ENCODE data around the gene EMX1. TPM values are rescaled to one million over a fixed set of nuclear protein-coding genes. Genes with fewer than 3 reads are reported as not detected.

The EMX1 gene
- total and polyA plus RNA-seq, 2 donors (not counting 1 experiment from before 2014, with no cell fraction given) = not detected

- Histone ChIP-seq H3K4me3 (replicated peaks in 1 of 4; ENCODE audit: control extremely low read depth in 1 of 4, insufficient read depth in 1 of 4, low read depth in 3 of 4, low read length in 4 of 4) (no peak overlapping the region), H3K4me2 (ENCODE audit: extremely low read depth, insufficient read depth, low read length) (no peak overlapping the region), H3K9me3 (ENCODE audit: control insufficient read depth, insufficient read depth, low read depth, low read length) (no peaks in the 10 kb centered on the region), H4K20me1 (ENCODE audit: control insufficient read depth, extremely low read depth, insufficient read depth, low read length) (no peaks in the 10 kb centered on the region), H3K79me2 (ENCODE audit: control insufficient read depth, insufficient read depth, low read length) (no peaks in the 10 kb centered on the region), H3K36me3 (ENCODE audit: control insufficient read depth, insufficient read depth, low read length) (no peaks in the 10 kb centered on the region), H3K9ac (ENCODE audit: insufficient read depth, low read length) (no peak overlapping the region), H3K4me1 (ENCODE audit: control insufficient read depth, extremely low read depth, insufficient read depth, low read length) (peaks cover 3% of the 10 kb centered on the region), H3K27ac (ENCODE audit: insufficient read depth, low read length) (no peak overlapping the region), H2AFZ (ENCODE audit: low read length) (no peak overlapping the region), H3K27me3 (ENCODE audit: control insufficient read depth, insufficient read depth, low read length) (no peaks in the 10 kb centered on the region)
- no peak for TF ChIP-seq EZH2 (IDR thresholded peaks at IDR 0.05; ENCODE audit: low read length, missing control alignments)
- TF ChIP-seq CTCF (conservative IDR thresholded peaks at IDR 0.05 in 1 of 2, IDR thresholded peaks at IDR 0.05 in 1 of 2; ENCODE audit: low read depth in 1 of 2, low read length in 2 of 2) = no peak
- DNase-seq (ENCODE audit: low read depth in 2 of 2) = no peak
Observed at GRCh38 chr2:72944804-72945449, 27.6 kb downstream of the EMX1 start.

GRCh38 chr2:72945450-72946019 lies 28.2 kb downstream of the EMX1 start:
- no peak overlapping the region for H3K9ac ChIP-seq (ENCODE audit: insufficient read depth, low read length)
- H2AFZ ChIP-seq (ENCODE audit: low read length) = no peak overlapping the region
- H3K27ac ChIP-seq (ENCODE audit: insufficient read depth, low read length) = no peak overlapping the region
- TF ChIP-seq EZH2 (IDR thresholded peaks at IDR 0.05; ENCODE audit: low read length, missing control alignments) (no peak), CTCF (conservative IDR thresholded peaks at IDR 0.05 in 1 of 2, IDR thresholded peaks at IDR 0.05 in 1 of 2; ENCODE audit: low read depth in 1 of 2, low read length in 2 of 2) (no peak)
- no peak for DNase-seq (ENCODE audit: low read depth in 2 of 2)
- H3K36me3 ChIP-seq (ENCODE audit: control insufficient read depth, insufficient read depth, low read length) = no peaks in the 10 kb centered on the region
- no peaks in the 10 kb centered on the region for H4K20me1 ChIP-seq (ENCODE audit: control insufficient read depth, extremely low read depth, insufficient read depth, low read length)
- no peaks in the 10 kb centered on the region for H3K27me3 ChIP-seq (ENCODE audit: control insufficient read depth, insufficient read depth, low read length)
- peaks cover 3% of the 10 kb centered on the region for H3K4me1 ChIP-seq (ENCODE audit: control insufficient read depth, extremely low read depth, insufficient read depth, low read length)
- H3K79me2 ChIP-seq (ENCODE audit: control insufficient read depth, insufficient read depth, low read length) = no peaks in the 10 kb centered on the region
- H3K4me3 ChIP-seq (replicated peaks in 1 of 4; ENCODE audit: control extremely low read depth in 1 of 4, insufficient read depth in 1 of 4, low read depth in 3 of 4, low read length in 4 of 4) = no peak overlapping the region
- H3K9me3 ChIP-seq (ENCODE audit: control insufficient read depth, insufficient read depth, low read depth, low read length) = no peaks in the 10 kb centered on the region
- no peak overlapping the region for H3K4me2 ChIP-seq (ENCODE audit: extremely low read depth, insufficient read depth, low read length)

- H3K27ac ChIP-seq (ENCODE audit: insufficient read depth, low read length) = no peak overlapping the region
- H3K36me3 ChIP-seq (ENCODE audit: control insufficient read depth, insufficient read depth, low read length) = no peaks in the 10 kb centered on the region
- no peak overlapping the region for H3K4me3 ChIP-seq (replicated peaks in 1 of 4; ENCODE audit: control extremely low read depth in 1 of 4, insufficient read depth in 1 of 4, low read depth in 3 of 4, low read length in 4 of 4)
- no peaks in the 10 kb centered on the region for H3K4me1 ChIP-seq (ENCODE audit: control insufficient read depth, extremely low read depth, insufficient read depth, low read length)
- TF ChIP-seq CTCF (conservative IDR thresholded peaks at IDR 0.05 in 1 of 2, IDR thresholded peaks at IDR 0.05 in 1 of 2; ENCODE audit: low read depth in 1 of 2, low read length in 2 of 2) = no peak
- no peak for TF ChIP-seq EZH2 (IDR thresholded peaks at IDR 0.05; ENCODE audit: low read length, missing control alignments)
- no peaks in the 10 kb centered on the region for H3K9me3 ChIP-seq (ENCODE audit: control insufficient read depth, insufficient read depth, low read depth, low read length)
- no peak overlapping the region for H3K9ac ChIP-seq (ENCODE audit: insufficient read depth, low read length)
- H4K20me1 ChIP-seq (ENCODE audit: control insufficient read depth, extremely low read depth, insufficient read depth, low read length) = no peaks in the 10 kb centered on the region
- H3K4me2 ChIP-seq (ENCODE audit: extremely low read depth, insufficient read depth, low read length) = no peak overlapping the region
- H3K79me2 ChIP-seq (ENCODE audit: control insufficient read depth, insufficient read depth, low read length) = no peaks in the 10 kb centered on the region
- H2AFZ ChIP-seq (ENCODE audit: low read length) = no peak overlapping the region
- no peak for DNase-seq (ENCODE audit: low read depth in 2 of 2)
- no peaks in the 10 kb centered on the region for H3K27me3 ChIP-seq (ENCODE audit: control insufficient read depth, insufficient read depth, low read length)
Observed at GRCh38 chr2:72946466-72946865, 29.1 kb downstream of the EMX1 start.
